Measurements from ENCODE around the gene RASGEF1B.

DNA sequence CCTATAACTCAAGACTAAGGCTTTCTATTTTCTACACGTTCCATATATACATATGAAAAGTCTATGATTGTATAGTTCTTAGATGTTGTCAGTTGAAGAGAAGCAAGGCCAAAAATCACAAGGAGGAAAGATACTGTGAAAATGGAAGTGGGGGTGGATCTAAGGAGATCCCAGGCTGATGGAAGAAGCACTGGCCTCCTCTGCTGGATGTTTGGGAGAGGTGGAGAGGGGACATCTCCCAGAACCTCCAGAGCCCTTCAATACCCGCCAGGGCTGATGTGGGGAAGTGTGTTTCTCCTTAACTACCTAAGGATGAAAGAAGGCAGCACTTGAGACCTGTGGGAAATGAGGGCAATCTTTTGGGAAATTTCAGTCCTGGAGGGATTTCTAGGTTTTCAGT lies 67.4 kb downstream of the RASGEF1B start:
- TF ChIP-seq, protein P1, sequence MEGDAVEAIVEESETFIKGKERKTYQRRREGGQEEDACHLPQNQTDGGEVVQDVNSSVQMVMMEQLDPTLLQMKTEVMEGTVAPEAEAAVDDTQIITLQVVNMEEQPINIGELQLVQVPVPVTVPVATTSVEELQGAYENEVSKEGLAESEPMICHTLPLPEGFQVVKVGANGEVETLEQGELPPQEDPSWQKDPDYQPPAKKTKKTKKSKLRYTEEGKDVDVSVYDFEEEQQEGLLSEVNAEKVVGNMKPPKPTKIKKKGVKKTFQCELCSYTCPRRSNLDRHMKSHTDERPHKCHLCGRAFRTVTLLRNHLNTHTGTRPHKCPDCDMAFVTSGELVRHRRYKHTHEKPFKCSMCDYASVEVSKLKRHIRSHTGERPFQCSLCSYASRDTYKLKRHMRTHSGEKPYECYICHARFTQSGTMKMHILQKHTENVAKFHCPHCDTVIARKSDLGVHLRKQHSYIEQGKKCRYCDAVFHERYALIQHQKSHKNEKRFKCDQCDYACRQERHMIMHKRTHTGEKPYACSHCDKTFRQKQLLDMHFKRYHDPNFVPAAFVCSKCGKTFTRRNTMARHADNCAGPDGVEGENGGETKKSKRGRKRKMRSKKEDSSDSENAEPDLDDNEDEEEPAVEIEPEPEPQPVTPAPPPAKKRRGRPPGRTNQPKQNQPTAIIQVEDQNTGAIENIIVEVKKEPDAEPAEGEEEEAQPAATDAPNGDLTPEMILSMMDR (conservative IDR thresholded peaks at IDR 0.05 in 1 of 2, IDR thresholded peaks at IDR 0.05 in 1 of 2; ENCODE audit: extremely low read depth in 1 of 2, insufficient read depth in 1 of 2, low read depth in 1 of 2, low read length in 2 of 2): peak; percentile 6 to 48
- TF ChIP-seq EZH2 (IDR thresholded peaks at IDR 0.05; ENCODE audit: borderline replicate concordance, low read length): no peak

All from mammary epithelial cell (primary cell).